ENCODE data around the gene PLEKHA6. TPM values are rescaled to one million over a fixed set of nuclear protein-coding genes. Genes with fewer than 3 reads are reported as not detected.

Gene PLEKHA6
- total RNA-seq, 2 experiments from 2014 or later: not detected

GRCh38 chr1:204398197-204399125 is 38.7 kb upstream of the PLEKHA6 start:
- no peaks in the 10 kb centered on the region for H3K27me3 Mint-ChIP-seq
- CTCF ChIA-PET: interaction anchor here (0.6 to 2.6 kb wide), 31 partner anchors 9 to 409 kb away, joined by 3 to 16 read pairs (median 4); partner anchors contain the start of gene MDM4
- H3K27ac Mint-ChIP-seq: peak overlapping the region; percentile 66
- H3K4me3 Mint-ChIP-seq: no peak overlapping the region
- no peaks in the 10 kb centered on the region for H3K9me3 Mint-ChIP-seq
- peaks cover 45% of the 10 kb centered on the region for H3K36me3 Mint-ChIP-seq (ENCODE audit: low read depth)
- DNase-seq: peak; percentile 73
- POLR2A ChIA-PET: no interaction called here
- H3K4me1 Mint-ChIP-seq: peaks cover 5% of the 10 kb centered on the region

GRCh38 chr1:204396015-204396583 is 36.4 kb upstream of the PLEKHA6 start:
- Mint-ChIP-seq H3K27me3 (no peaks in the 10 kb centered on the region), H3K27ac (no peak overlapping the region), H3K36me3 (ENCODE audit: low read depth) (peaks cover 31% of the 10 kb centered on the region), H3K4me1 (peaks cover 6% of the 10 kb centered on the region), H3K9me3 (no peaks in the 10 kb centered on the region), H3K4me3 (no peak overlapping the region)
- no peak for DNase-seq
- POLR2A ChIA-PET: no interaction called here
- CTCF ChIA-PET: interaction anchor here (1.2 kb wide), 2 partner anchors 18 to 73 kb away, joined by 3 to 6 read pairs; no protein-coding TSS in a partner anchor

GRCh38 chr1:204391629-204392028 is 31.9 kb upstream of the PLEKHA6 start:
- POLR2A ChIA-PET: no interaction called here

GRCh38 chr1:204390751-204391466 is 31.2 kb upstream of the PLEKHA6 start:
- Mint-ChIP-seq H3K27me3 (no peaks in the 10 kb centered on the region), H3K36me3 (ENCODE audit: low read depth) (peaks cover 9% of the 10 kb centered on the region), H3K4me1 (peaks cover 4% of the 10 kb centered on the region), H3K4me3 (no peak overlapping the region), H3K27ac (no peak overlapping the region), H3K9me3 (no peaks in the 10 kb centered on the region)
- POLR2A ChIA-PET: no interaction called here
- DNase-seq: no peak
- CTCF ChIA-PET: interaction anchor here (2.9 kb wide), 1 partner anchor 8 kb away, joined by 12 read pairs; no protein-coding TSS in a partner anchor

More at GRCh38 chr1:204391629-204392028, 31.9 kb upstream of the PLEKHA6 start:
- Mint-ChIP-seq H3K9me3 (no peaks in the 10 kb centered on the region), H3K36me3 (ENCODE audit: low read depth) (peaks cover 11% of the 10 kb centered on the region), H3K27ac (no peak overlapping the region), H3K4me1 (peaks cover 4% of the 10 kb centered on the region), H3K4me3 (no peak overlapping the region), H3K27me3 (no peaks in the 10 kb centered on the region)
- no peak for DNase-seq
- CTCF ChIA-PET: no interaction called here

- Mint-ChIP-seq H3K9me3 (no peaks in the 10 kb centered on the region), H3K36me3 (ENCODE audit: low read depth) (no peaks in the 10 kb centered on the region), H3K4me3 (no peak overlapping the region), H3K27me3 (peaks cover 2% of the 10 kb centered on the region), H3K4me1 (peaks cover 4% of the 10 kb centered on the region), H3K27ac (no peak overlapping the region)
- no peak for DNase-seq
- POLR2A ChIA-PET: no interaction called here
- CTCF ChIA-PET: interaction anchor here (0.6 to 2.8 kb wide), 3 partner anchors 12 to 421 kb away, joined by 3 to 9 read pairs (median 3); no protein-coding TSS in a partner anchor
These were observed 26.0 kb upstream of the PLEKHA6 start for GRCh38 chr1:204385727-204386126.

GRCh38 chr1:204384636-204385352 is 25.1 kb upstream of the PLEKHA6 start:
- H3K4me1 Mint-ChIP-seq: peaks cover 3% of the 10 kb centered on the region
- peaks cover 11% of the 10 kb centered on the region for H3K27me3 Mint-ChIP-seq
- H3K36me3 Mint-ChIP-seq (ENCODE audit: low read depth): no peaks in the 10 kb centered on the region
- ChIA-PET POLR2A (no interaction called here), CTCF (interaction anchor here (2.8 kb wide), 1 partner anchor 13 kb away, joined by 9 read pairs; no protein-coding TSS in a partner anchor)
- H3K4me3 Mint-ChIP-seq: no peak overlapping the region
- no peaks in the 10 kb centered on the region for H3K9me3 Mint-ChIP-seq
- DNase-seq: no peak
- H3K27ac Mint-ChIP-seq: no peak overlapping the region

- H3K9me3 Mint-ChIP-seq: no peaks in the 10 kb centered on the region
- DNase-seq: no peak
- ChIA-PET CTCF (interaction anchor here (0.8 to 1.7 kb wide), 2 partner anchors 12 to 15 kb away, joined by 3 to 9 read pairs; no protein-coding TSS in a partner anchor), POLR2A (no interaction called here)
- H3K4me3 Mint-ChIP-seq: no peak overlapping the region
- H3K4me1 Mint-ChIP-seq: peaks cover 4% of the 10 kb centered on the region
- no peak overlapping the region for H3K27ac Mint-ChIP-seq
- H3K36me3 Mint-ChIP-seq (ENCODE audit: low read depth): no peaks in the 10 kb centered on the region
- H3K27me3 Mint-ChIP-seq: peaks cover 22% of the 10 kb centered on the region
These were observed 23.6 kb upstream of the PLEKHA6 start for GRCh38 chr1:204383163-204383904.

GRCh38 chr1:204382714-204383083 is 23.0 kb upstream of the PLEKHA6 start:
- no peak for DNase-seq
- H3K27ac Mint-ChIP-seq: no peak overlapping the region
- no peaks in the 10 kb centered on the region for H3K9me3 Mint-ChIP-seq
- peaks cover 10% of the 10 kb centered on the region for H3K4me1 Mint-ChIP-seq
- POLR2A ChIA-PET: no interaction called here
- CTCF ChIA-PET: interaction anchor here (0.6 to 1.7 kb wide), 3 partner anchors 11 to 270 kb away, joined by 3 to 9 read pairs (median 4); no protein-coding TSS in a partner anchor
- no peak overlapping the region for H3K4me3 Mint-ChIP-seq
- H3K27me3 Mint-ChIP-seq: peaks cover 28% of the 10 kb centered on the region
- no peaks in the 10 kb centered on the region for H3K36me3 Mint-ChIP-seq (ENCODE audit: low read depth)

- Mint-ChIP-seq H3K9me3 (no peaks in the 10 kb centered on the region), H3K4me1 (peaks cover 10% of the 10 kb centered on the region), H3K36me3 (ENCODE audit: low read depth) (no peaks in the 10 kb centered on the region), H3K4me3 (no peak overlapping the region), H3K27me3 (peaks cover 34% of the 10 kb centered on the region), H3K27ac (no peak overlapping the region)
- POLR2A ChIA-PET: no interaction called here
- no peak for DNase-seq
- CTCF ChIA-PET: interaction anchor here (1.0 to 1.2 kb wide), 3 partner anchors 17 to 97 kb away, joined by 3 read pairs; no protein-coding TSS in a partner anchor
These were observed 20.6 kb upstream of the PLEKHA6 start for GRCh38 chr1:204380293-204380831.

- H3K27ac Mint-ChIP-seq: no peak overlapping the region
- no peaks in the 10 kb centered on the region for H3K36me3 Mint-ChIP-seq (ENCODE audit: low read depth)
- peaks cover 34% of the 10 kb centered on the region for H3K27me3 Mint-ChIP-seq
- H3K4me3 Mint-ChIP-seq: peak overlapping the region; percentile 70
- H3K9me3 Mint-ChIP-seq: no peaks in the 10 kb centered on the region
- peak; percentile 40 for DNase-seq
- peaks cover 10% of the 10 kb centered on the region for H3K4me1 Mint-ChIP-seq
- POLR2A ChIA-PET: interaction anchor here (0.6 kb wide), 1 partner anchor 15 kb away, joined by 3 read pairs; no protein-coding TSS in a partner anchor
- CTCF ChIA-PET: interaction anchor here (1.2 to 3.6 kb wide), 4 partner anchors 9 to 21 kb away, joined by 3 to 18 read pairs (median 9); no protein-coding TSS in a partner anchor
These were observed 18.3 kb upstream of the PLEKHA6 start for GRCh38 chr1:204377800-204378668.

All from activated CD4-positive, alpha-beta T cell treated with anti-CD3 and anti-CD28 coated beads, Interleukin-2, amount 10 ng/mL, durations not matched to agents 7 days and 5 days (primary cell).